Ascending aorta (tissue), 2 donors: ENCODE data around the gene APC. TPM values are rescaled to one million over a fixed set of nuclear protein-coding genes. Genes with fewer than 3 reads are reported as not detected.

Source experiments
- DNase-seq, 2 donors: peaks; one replicate each; pipeline ENCODE4 v3.0.0-alpha.2; 2019; ENCODE audit warnings: low spot score in 2 of 2
- H3K27ac ChIP-seq, 2 donors: fragments of 200-600 bp; sonication (generic); one replicate each; pipeline ENCODE4 v1.5.1; 2016 to 2017; ENCODE audit warnings: mild to moderate bottlenecking in 1 of 2
- H3K27me3 ChIP-seq: fragments of 200-600 bp; sonication (generic); one replicate; pipeline ENCODE4 v1.5.1; 2017
- H3K36me3 ChIP-seq, 2 donors: fragments of 200-600 bp; sonication (generic); one replicate each; pipeline ENCODE4 v1.5.1; 2016
- H3K4me1 ChIP-seq, 2 donors: fragments of 200-600 bp; sonication (generic); one replicate each; pipeline ENCODE4 v1.5.1; 2016 to 2017; ENCODE audit warnings: mild to moderate bottlenecking in 1 of 2
- H3K4me3 ChIP-seq, 2 donors: fragments of 200-600 bp; sonication (generic); one replicate each; pipeline ENCODE4 v1.5.1; 2016 to 2017; ENCODE audit warnings: mild to moderate bottlenecking in 1 of 2
- H3K9me3 ChIP-seq, 2 donors: fragments of 200-600 bp; sonication (generic); one replicate each; pipeline ENCODE4 v1.5.1; 2016
- intact Hi-C: fragments of 100-400 bp; cut with DNase I; formaldehyde crosslinking; loops from one replicate; pipeline ENCODE4 v1.15.1; 2023
- total RNA-seq: library from RNA; depleted of rRNA; stranded (reverse); fragments of >200 nt; gene quantifications from one replicate; pipeline ENCODE4 v1.1.0, GENCODE V29; 2016
- TF ChIP-seq, protein P1 (sequence below), 3 experiments: fragments of 200-600 bp in 2 of 3; fragments of 450-650 bp in 1 of 3; sonication (generic) in 2 of 3; IDR thresholded peaks; one replicate each; pipeline ENCODE4 v1.5.1; 2016 to 2019; ENCODE audit warnings: antibody characterized with exemption in 3 of 3, mild to moderate bottlenecking in 1 of 3, moderate library complexity in 1 of 3

APC gene
- total RNA-seq, 1 donor from 2014 or later, result 197 TPM

DNA sequence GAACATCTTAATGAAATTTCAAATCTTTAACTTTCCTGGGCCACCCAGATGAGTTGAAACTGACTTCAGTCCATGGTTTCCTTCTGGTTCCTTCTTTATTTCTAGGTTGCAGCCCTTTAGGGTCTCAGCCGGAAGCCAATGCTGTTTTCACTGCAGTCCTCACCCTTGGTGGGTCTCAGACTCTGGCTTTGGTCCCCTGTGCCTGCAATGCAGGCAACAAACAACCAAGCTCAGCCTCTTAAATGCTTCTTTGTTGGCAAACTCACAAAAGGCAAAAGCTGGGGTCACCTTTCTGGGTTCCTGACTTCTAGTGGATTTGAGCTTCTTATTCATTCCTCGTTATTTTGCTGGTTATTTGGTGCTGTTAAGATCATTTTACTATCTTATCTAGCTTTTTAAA lies 19.3 kb upstream of the APC start:
- Histone ChIP-seq H3K27ac (no peak overlapping the region), H3K27me3 (no peaks in the 10 kb centered on the region), H3K4me3 (no peak overlapping the region), H3K36me3 (no peaks in the 10 kb centered on the region), H3K4me1 (no peaks in the 10 kb centered on the region), H3K9me3 (peaks cover 0 to 6% of the 10 kb centered on the region in 2 donors)
- intact Hi-C loops, result no loop called here
- no peak for DNase-seq
- TF ChIP-seq, protein P1, sequence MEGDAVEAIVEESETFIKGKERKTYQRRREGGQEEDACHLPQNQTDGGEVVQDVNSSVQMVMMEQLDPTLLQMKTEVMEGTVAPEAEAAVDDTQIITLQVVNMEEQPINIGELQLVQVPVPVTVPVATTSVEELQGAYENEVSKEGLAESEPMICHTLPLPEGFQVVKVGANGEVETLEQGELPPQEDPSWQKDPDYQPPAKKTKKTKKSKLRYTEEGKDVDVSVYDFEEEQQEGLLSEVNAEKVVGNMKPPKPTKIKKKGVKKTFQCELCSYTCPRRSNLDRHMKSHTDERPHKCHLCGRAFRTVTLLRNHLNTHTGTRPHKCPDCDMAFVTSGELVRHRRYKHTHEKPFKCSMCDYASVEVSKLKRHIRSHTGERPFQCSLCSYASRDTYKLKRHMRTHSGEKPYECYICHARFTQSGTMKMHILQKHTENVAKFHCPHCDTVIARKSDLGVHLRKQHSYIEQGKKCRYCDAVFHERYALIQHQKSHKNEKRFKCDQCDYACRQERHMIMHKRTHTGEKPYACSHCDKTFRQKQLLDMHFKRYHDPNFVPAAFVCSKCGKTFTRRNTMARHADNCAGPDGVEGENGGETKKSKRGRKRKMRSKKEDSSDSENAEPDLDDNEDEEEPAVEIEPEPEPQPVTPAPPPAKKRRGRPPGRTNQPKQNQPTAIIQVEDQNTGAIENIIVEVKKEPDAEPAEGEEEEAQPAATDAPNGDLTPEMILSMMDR (IDR thresholded peaks at IDR 0.05), result no peak

DNA sequence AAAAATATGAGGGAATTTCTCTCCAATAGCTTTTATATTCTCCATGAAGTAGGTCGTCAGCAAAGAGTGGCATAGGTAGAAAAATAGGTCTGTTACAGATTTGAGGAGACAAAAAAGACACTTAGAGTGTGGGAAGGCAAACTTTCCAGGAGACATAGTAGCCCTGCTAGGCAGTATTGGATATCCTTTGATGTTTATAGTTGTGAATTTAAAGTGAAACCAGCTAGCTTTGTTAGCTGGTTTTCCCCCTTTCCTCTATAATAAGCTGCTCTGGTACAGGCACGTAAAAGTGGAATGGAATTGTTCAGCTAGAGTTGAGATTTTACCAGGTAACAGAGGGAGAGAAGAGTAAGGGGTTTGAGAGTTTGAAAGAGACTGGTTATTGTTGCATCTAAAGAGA lies 17.1 kb upstream of the APC start:
- no peaks in the 10 kb centered on the region for H3K36me3 ChIP-seq
- no peak overlapping the region for H3K4me3 ChIP-seq
- no peaks in the 10 kb centered on the region for H3K4me1 ChIP-seq
- TF ChIP-seq, protein P1 (IDR thresholded peaks at IDR 0.05), result no peak
- H3K9me3 ChIP-seq, result peaks cover 0 to 6% of the 10 kb centered on the region in 2 donors
- intact Hi-C loops, result no loop called here
- DNase-seq, result no peak
- H3K27ac ChIP-seq, result no peak overlapping the region
- H3K27me3 ChIP-seq, result no peaks in the 10 kb centered on the region

DNA sequence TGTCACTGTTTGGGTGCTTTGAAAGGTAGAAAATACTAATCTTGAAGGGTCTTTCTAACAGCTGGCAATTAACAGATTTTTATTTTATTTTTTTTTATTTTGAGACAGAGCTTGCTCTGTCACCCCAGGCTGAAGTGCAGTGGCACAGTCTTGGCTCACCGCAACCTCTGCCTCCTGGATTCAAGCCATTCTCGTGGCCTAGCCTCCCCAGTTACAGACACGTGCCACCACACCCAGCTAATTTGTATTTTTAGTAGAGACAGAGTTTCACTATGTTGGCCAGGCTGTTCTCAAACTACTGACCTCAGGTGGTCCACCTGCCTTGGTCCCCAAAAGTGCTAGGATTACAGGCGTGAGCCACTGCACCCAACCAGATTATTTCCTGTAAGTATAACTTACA lies 12.8 kb upstream of the APC start:
- Histone ChIP-seq H3K27ac (no peak overlapping the region), H3K4me3 (no peak overlapping the region), H3K36me3 (no peaks in the 10 kb centered on the region), H3K27me3 (no peaks in the 10 kb centered on the region), H3K4me1 (peaks cover 0 to 2% of the 10 kb centered on the region in 2 donors), H3K9me3 (no peaks in the 10 kb centered on the region)
- no peak for DNase-seq
- TF ChIP-seq, protein P1 (IDR thresholded peaks at IDR 0.05), result no peak
- intact Hi-C loops, result no loop called here

DNA sequence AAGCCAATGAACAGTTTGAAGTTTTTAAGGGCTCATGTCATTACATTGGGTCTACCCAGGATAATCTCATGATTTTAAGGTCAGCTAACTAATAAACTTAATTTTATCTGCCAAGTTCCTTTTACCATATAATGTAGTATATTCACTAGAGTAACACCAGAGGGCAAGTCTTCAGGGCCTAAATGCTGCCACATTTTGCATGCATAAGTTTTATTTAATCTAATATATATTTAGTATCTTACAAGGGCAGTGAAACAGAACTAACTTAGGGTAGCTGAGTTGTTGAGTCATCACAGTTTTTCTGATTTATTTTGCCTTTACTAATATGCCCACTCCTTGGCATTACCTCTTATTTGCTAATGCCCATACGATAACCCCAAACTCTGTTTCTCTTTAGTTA lies 8.1 kb upstream of the APC start:
- H3K36me3 ChIP-seq, result no peaks in the 10 kb centered on the region
- H3K4me3 ChIP-seq, result no peak overlapping the region
- no peak overlapping the region for H3K27ac ChIP-seq
- DNase-seq, result no peak
- TF ChIP-seq, protein P1 (IDR thresholded peaks at IDR 0.05), result no peak
- H3K4me1 ChIP-seq, result peaks cover 0 to 2% of the 10 kb centered on the region in 2 donors
- no peaks in the 10 kb centered on the region for H3K27me3 ChIP-seq
- no peaks in the 10 kb centered on the region for H3K9me3 ChIP-seq
- intact Hi-C loops, result no loop called here

DNA sequence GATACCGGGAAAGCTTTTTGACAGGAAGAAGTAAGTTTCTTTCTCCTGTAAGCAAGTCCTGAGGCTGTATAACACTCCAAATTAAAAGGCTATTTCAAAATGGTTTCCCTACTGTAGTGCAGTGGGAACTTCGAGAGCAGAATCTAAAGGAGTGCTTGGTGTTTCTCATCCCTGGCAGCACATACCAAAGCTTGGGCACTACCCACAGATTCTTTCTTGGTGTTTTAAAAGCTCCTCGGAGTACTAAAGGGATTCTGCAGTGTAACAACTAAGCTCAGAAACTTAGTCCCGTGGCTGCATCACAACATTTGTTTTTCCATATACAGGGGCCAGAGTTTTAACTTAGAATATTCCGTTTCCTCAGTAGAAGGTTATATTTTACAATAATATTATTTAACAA lies 5.6 kb upstream of the APC start:
- intact Hi-C loops, result no loop called here
- H3K27me3 ChIP-seq, result no peaks in the 10 kb centered on the region
- no peaks in the 10 kb centered on the region for H3K9me3 ChIP-seq
- H3K36me3 ChIP-seq, result no peaks in the 10 kb centered on the region
- TF ChIP-seq, protein P1 (IDR thresholded peaks at IDR 0.05), result no peak
- H3K4me3 ChIP-seq, result no peak overlapping the region
- H3K4me1 ChIP-seq, result peaks cover 0 to 19% of the 10 kb centered on the region in 2 donors
- no peak for DNase-seq
- no peak overlapping the region for H3K27ac ChIP-seq

DNA sequence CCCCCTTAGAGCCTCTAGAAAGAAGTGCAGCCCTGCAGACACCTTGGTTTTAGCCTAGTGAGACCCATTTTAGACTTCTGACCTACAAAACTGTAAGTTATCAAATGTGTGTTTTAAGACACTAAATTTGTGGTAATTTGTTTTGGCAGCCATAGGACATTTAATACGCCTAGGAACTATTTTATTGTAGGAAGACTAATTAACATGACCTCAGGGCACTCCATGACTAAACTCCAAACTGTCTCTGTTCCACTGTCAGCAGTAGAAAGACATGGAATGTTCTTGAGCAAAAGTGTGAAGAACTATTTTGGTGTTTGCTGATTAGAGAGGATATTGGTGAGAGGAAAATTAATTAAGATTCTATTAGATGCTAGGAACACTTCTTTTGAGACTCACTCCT lies 4.1 kb upstream of the APC start:
- intact Hi-C loops, result no loop called here
- no peaks in the 10 kb centered on the region for H3K27me3 ChIP-seq
- no peaks in the 10 kb centered on the region for H3K9me3 ChIP-seq
- H3K4me1 ChIP-seq, result peaks cover 0 to 20% of the 10 kb centered on the region in 2 donors
- H3K4me3 ChIP-seq, result no peak overlapping the region
- no peak for DNase-seq
- H3K27ac ChIP-seq, result no peak overlapping the region
- TF ChIP-seq, protein P1 (IDR thresholded peaks at IDR 0.05), result no peak
- no peaks in the 10 kb centered on the region for H3K36me3 ChIP-seq
